ENCODE data around the gene NOTCH2NLA.
"Not testable (repeated sequence)": the region's sequence is repeated elsewhere in the genome, so short reads cannot be mapped to it uniquely, and the experiment has no call there.

NOTCH2NLA gene

DNA sequence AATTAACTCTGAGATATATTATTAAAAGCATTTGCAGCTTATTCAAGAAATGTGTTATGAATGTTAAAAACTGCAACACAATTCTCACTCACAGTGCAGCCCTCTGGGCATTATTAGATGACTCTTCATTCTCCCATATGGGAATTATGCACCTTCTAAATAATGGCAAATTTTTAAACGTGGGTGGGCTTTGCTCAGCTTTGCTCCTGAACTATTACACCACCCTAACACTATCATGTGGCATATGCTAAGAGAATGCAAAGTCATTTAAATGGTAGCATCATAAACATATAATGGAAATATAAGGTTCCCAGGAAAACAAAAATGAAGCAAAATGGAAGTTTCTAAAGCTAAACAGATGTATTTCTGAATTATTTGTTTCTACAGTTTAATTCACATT is 61.5 kb downstream of the NOTCH2NLA start:
- DNase-seq (ENCODE audit: low spot score) = not testable (repeated sequence)

DNA sequence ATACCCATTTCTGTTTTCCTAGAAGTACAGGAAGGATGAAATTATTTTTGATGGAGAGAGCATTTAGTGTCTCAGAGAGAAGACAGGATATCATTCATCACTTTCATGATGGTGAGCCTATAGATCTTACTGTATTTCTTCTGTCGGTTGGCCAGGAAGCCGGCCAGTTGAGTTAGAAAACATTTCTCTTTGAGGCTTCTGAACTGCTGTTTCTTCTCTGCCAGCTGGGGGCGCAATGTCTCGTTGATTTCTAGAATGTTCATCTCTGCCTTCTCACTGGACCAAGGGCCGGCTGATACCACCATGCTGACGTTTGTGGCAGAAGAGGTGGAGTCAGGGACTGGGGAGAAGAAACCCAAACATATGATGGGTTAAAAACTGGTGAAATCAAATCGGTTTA is 84.4 kb downstream of the NOTCH2NLA start, which contains the start of gene NBPF10:
Gene NBPF10 (minus strand): TSS at position 340 of the 400 bp plus-strand sequence. CDS start 35 bp downstream, at position 305.
- DNase-seq (ENCODE audit: low spot score) = not testable (repeated sequence)

Data from D341Med (cell line).